Measurements from ENCODE around the gene IPO5.

IPO5 gene

GRCh38 chr13:98014766-98015165, 61.3 kb downstream of the IPO5 start:
- no peak overlapping the region for H2AFZ ChIP-seq (ENCODE audit: low read depth, low read length, severe bottlenecking)
- no peaks in the 10 kb centered on the region for H3K9me2 ChIP-seq (replicated peaks; ENCODE audit: insufficient read depth, low read length)
- no peaks in the 10 kb centered on the region for H3K27me3 ChIP-seq (ENCODE audit: low read length)
- no peak overlapping the region for H3K4me3 ChIP-seq (ENCODE audit: insufficient read depth, low read length, poor library complexity, severe bottlenecking)
- no peak for TF ChIP-seq EZH2phosphoT487 (conservative IDR thresholded peaks at IDR 0.05; ENCODE audit: low read length)
- TF ChIP-seq, protein P1, sequence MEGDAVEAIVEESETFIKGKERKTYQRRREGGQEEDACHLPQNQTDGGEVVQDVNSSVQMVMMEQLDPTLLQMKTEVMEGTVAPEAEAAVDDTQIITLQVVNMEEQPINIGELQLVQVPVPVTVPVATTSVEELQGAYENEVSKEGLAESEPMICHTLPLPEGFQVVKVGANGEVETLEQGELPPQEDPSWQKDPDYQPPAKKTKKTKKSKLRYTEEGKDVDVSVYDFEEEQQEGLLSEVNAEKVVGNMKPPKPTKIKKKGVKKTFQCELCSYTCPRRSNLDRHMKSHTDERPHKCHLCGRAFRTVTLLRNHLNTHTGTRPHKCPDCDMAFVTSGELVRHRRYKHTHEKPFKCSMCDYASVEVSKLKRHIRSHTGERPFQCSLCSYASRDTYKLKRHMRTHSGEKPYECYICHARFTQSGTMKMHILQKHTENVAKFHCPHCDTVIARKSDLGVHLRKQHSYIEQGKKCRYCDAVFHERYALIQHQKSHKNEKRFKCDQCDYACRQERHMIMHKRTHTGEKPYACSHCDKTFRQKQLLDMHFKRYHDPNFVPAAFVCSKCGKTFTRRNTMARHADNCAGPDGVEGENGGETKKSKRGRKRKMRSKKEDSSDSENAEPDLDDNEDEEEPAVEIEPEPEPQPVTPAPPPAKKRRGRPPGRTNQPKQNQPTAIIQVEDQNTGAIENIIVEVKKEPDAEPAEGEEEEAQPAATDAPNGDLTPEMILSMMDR (IDR thresholded peaks at IDR 0.05; ENCODE audit: insufficient read depth, low read length, poor library complexity, severe bottlenecking): no peak
- H3F3A ChIP-seq (ENCODE audit: insufficient read depth): no peaks in the 10 kb centered on the region
- peaks cover 51% of the 10 kb centered on the region for H3K36me3 ChIP-seq (ENCODE audit: low read length)
- H3K27ac ChIP-seq (ENCODE audit: low read depth, low read length): no peak overlapping the region
- no peaks in the 10 kb centered on the region for H4K20me1 ChIP-seq (ENCODE audit: low read depth, low read length)
- no peak overlapping the region for H3K9ac ChIP-seq (ENCODE audit: low read length)
- H3K79me2 ChIP-seq (ENCODE audit: insufficient read depth, low read length): no peaks in the 10 kb centered on the region
- no peaks in the 10 kb centered on the region for H3K9me3 ChIP-seq (ENCODE audit: insufficient read depth, low read length)
- no peak overlapping the region for H3K4me2 ChIP-seq (ENCODE audit: low read depth, low read length, poor library complexity, severe bottlenecking)

DNA sequence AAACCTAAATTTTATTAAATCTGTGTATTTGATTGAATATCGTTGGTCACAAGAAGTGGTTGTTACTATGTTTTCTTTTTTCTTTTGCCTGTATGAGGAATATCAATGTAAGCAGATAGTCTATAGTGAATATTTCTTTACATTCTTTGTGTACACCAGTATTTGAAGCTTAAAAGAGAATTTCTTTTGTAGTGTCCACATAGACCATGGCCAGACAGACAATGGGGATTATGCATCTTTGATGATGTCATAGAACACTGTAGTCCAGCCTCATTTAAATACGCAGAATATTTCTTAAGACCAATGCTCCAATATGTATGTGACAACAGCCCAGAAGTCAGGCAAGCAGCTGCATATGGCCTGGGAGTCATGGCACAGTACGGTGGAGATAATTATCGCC, 64.8 kb downstream of the IPO5 start:
- Histone ChIP-seq H3K9me2 (replicated peaks; ENCODE audit: insufficient read depth, low read length) (no peaks in the 10 kb centered on the region), H3K9me3 (ENCODE audit: insufficient read depth, low read length) (no peaks in the 10 kb centered on the region), H2AFZ (ENCODE audit: low read depth, low read length, severe bottlenecking) (no peak overlapping the region), H3K9ac (ENCODE audit: low read length) (no peak overlapping the region), H3K36me3 (ENCODE audit: low read length) (peaks cover 62% of the 10 kb centered on the region), H3K4me3 (ENCODE audit: insufficient read depth, low read length, poor library complexity, severe bottlenecking) (no peak overlapping the region), H3K79me2 (ENCODE audit: insufficient read depth, low read length) (no peaks in the 10 kb centered on the region), H4K20me1 (ENCODE audit: low read depth, low read length) (no peaks in the 10 kb centered on the region), H3K4me2 (ENCODE audit: low read depth, low read length, poor library complexity, severe bottlenecking) (no peak overlapping the region), H3K27ac (ENCODE audit: low read depth, low read length) (no peak overlapping the region), H3F3A (ENCODE audit: insufficient read depth) (no peaks in the 10 kb centered on the region), H3K27me3 (ENCODE audit: low read length) (no peaks in the 10 kb centered on the region)
- TF ChIP-seq EZH2phosphoT487 (conservative IDR thresholded peaks at IDR 0.05; ENCODE audit: low read length): no peak
- TF ChIP-seq, protein P1 (IDR thresholded peaks at IDR 0.05; ENCODE audit: insufficient read depth, low read length, poor library complexity, severe bottlenecking): no peak

- Histone ChIP-seq H3F3A (ENCODE audit: insufficient read depth) (no peaks in the 10 kb centered on the region), H3K4me2 (ENCODE audit: low read depth, low read length, poor library complexity, severe bottlenecking) (no peak overlapping the region), H3K9me3 (ENCODE audit: insufficient read depth, low read length) (no peaks in the 10 kb centered on the region), H3K27me3 (ENCODE audit: low read length) (no peaks in the 10 kb centered on the region), H3K4me3 (ENCODE audit: insufficient read depth, low read length, poor library complexity, severe bottlenecking) (no peak overlapping the region), H3K9ac (ENCODE audit: low read length) (no peak overlapping the region), H3K79me2 (ENCODE audit: insufficient read depth, low read length) (no peaks in the 10 kb centered on the region), H2AFZ (ENCODE audit: low read depth, low read length, severe bottlenecking) (no peak overlapping the region), H3K27ac (ENCODE audit: low read depth, low read length) (no peak overlapping the region), H4K20me1 (ENCODE audit: low read depth, low read length) (no peaks in the 10 kb centered on the region), H3K36me3 (ENCODE audit: low read length) (peaks cover 57% of the 10 kb centered on the region), H3K9me2 (replicated peaks; ENCODE audit: insufficient read depth, low read length) (no peaks in the 10 kb centered on the region)
- TF ChIP-seq EZH2phosphoT487 (conservative IDR thresholded peaks at IDR 0.05; ENCODE audit: low read length): no peak
- TF ChIP-seq, protein P1 (IDR thresholded peaks at IDR 0.05; ENCODE audit: insufficient read depth, low read length, poor library complexity, severe bottlenecking): no peak
Observed at GRCh38 chr13:98019186-98019585, 65.7 kb downstream of the IPO5 start.
